DOHH2 (cell line): ENCODE data around the gene CALCR.

Experiments
- EZH2phosphoT487 ChIP-seq: fragments of 200-600 bp; sonication (generic); IDR thresholded peaks from 2 replicates; pipeline ENCODE4 v1.6.1; 2017; ENCODE audit warnings: borderline replicate concordance, mild to moderate bottlenecking, antibody characterized with exemption, low read length, moderate library complexity, mixed read lengths
- TF ChIP-seq, protein P1 (sequence below): fragments of 200-600 bp; sonication (generic); IDR thresholded peaks from one replicate; pipeline ENCODE4 v1.5.1; 2014; ENCODE audit warnings: antibody characterized with exemption, mild to moderate bottlenecking, low read depth, low read length; ENCODE audit not compliant: poor library complexity, severe bottlenecking

DNA sequence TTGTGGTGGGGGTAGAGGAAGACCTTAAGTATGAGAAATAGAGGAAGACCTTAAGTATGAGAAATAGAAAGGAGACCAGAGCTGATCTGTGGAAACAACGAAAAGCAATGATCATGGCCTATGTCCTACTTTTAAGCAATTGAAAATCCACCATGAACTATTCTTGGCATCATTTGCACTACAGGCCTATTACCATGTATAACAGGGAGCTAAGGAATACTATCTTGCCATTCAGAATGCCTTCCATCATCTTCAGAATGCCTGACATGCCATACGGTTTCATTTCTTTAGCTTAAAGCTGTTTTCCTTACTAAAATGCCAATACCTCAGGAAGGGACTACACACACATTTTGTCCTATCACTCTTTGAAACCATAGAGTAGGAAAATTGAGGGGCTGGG is 127.0 kb downstream of the CALCR start:
- TF ChIP-seq, protein P1, sequence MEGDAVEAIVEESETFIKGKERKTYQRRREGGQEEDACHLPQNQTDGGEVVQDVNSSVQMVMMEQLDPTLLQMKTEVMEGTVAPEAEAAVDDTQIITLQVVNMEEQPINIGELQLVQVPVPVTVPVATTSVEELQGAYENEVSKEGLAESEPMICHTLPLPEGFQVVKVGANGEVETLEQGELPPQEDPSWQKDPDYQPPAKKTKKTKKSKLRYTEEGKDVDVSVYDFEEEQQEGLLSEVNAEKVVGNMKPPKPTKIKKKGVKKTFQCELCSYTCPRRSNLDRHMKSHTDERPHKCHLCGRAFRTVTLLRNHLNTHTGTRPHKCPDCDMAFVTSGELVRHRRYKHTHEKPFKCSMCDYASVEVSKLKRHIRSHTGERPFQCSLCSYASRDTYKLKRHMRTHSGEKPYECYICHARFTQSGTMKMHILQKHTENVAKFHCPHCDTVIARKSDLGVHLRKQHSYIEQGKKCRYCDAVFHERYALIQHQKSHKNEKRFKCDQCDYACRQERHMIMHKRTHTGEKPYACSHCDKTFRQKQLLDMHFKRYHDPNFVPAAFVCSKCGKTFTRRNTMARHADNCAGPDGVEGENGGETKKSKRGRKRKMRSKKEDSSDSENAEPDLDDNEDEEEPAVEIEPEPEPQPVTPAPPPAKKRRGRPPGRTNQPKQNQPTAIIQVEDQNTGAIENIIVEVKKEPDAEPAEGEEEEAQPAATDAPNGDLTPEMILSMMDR = no peak
- TF ChIP-seq EZH2phosphoT487 = no peak
